Central memory CD4-positive, alpha-beta T cell (primary cell): ENCODE results near the gene CPA1.

Experiments
- DNase-seq: peaks from one replicate; pipeline ENCODE4 v3.0.0; 2022

Gene CPA1

DNA sequence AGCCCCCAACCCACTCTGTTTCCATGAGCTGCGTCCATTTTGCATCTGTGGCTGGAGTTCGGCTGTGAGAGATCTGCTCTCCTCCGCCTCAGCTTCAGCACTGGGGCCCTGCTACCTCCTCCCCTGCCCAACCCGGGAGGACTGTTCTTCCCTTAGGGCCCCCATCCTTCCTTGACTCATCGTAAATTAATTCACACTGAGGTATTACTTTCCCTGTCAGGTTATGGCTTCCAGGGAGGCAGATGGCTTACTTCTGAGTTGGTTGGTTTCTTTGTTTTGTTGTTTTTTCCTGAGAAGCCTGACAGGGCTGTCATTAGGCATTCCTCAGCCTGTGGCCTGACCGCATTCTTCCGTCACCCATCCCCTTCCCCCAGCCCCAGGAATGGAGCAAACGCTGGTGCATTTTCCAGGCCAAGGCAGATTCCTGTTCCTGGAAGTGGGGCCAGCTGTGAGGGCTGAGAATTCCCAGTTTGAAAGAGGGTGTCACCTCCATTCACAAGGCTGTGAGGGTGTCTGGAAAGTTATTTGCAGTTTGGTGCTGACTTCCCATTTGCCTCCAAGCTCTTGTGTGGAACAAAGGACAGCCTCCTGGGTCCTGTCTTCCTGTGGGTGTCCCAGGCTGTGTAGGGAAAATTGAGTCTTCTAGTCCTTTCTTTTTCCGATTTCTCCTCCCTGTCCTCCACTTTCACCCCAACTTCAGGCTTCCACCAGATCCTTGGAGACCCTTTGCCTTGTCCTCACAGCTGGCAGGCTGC, 24.0 kb upstream of the CPA1 start:
- DNase-seq = no peak

GRCh38 chr7:130356876-130357611, 23.2 kb upstream of the CPA1 start:
- DNase-seq = no peak

DNA sequence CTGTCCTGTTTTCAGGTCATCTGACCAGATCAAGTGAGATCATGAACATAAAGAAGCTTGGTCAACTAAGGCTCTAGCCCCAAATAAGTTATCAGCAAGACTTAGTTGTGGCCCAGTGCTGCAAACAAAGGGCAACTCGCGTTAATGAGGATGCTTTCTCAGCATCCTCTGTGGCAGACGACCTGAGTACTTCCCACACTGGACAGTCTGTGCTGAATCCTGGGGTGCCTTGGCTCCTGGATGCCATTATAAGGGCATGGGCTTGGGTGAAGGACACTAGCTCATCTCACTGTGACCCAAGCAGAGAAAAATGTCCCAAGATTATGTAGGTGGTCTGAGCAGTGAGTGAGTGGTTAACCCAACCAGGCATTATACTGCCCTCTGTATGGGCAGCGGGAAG, 21.8 kb upstream of the CPA1 start:
- no peak for DNase-seq

DNA sequence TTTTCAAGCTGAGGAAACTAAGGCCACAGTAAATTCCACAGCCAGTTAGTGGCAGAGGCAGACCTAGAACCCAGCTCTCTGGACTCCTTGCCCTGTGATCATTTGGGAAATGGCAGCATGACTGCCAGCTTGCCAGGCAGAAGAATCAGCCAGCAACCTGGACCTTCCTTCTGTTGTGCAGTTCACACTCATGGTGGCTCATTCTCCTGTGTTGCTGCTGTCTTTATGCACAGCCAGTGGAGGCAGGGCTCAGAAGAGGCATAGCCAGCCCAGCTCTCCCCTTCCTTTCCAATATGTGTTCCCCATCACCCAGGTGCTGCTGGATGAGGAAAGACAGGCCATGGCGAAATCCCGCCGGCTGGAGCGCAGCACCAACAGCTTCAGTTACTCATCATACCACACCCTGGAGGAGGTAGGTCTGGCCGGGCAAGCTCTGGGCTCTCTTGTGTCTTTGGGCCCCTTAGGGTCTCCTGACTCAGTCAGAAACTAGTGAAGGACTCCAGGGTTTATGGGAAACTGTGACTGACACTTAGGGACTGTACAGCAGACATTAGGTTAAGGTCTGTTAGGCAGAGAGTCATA, 20.9 kb upstream of the CPA1 start:
- DNase-seq = no peak

GRCh38 chr7:130360518-130360917, 19.8 kb upstream of the CPA1 start:
- no peak for DNase-seq

DNA sequence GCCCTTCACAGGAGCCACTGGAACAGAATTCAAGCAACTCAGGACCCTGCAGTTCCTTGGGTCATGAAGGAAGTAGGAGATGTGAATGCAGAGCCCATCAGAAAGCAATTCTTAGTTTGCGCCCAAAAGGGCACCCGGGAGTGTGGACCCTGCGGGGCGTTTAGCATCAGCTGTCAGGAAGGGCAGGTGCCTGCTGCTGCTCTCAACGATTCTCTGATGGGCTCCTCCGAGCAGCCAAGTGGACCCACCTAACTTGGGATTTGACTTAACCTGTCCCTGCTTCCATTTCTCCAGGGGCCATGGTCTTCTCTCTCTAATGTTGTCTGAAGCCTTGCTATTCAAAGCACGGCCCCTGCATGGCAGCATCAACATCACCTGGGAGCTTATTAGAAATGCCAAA, 18.6 kb upstream of the CPA1 start:
- DNase-seq = no peak

DNA sequence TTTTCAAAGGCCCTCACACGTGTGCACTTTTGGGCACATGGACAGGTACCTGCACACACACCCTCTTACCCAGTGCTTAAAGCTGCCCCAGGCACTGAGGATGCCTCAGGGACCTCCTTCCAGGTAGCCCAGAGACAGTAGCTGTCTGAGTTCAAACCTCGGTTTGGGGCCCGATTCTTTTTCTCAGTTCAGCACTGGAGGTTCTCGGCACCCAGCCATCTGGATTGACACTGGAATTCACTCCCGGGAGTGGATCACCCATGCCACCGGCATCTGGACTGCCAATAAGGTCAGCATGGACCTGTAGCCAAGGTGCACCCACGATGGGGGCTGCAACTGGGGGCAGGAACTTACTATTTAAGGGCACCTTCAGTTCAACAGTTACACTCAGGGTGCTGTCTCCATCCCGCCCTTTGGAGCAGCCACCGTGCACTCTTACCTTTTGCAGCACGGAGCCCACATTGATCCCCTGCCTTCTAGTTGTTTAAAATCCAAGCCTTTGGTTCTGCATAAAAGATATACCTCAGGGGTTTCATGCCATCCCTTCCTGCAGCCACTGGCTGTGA, 18.0 kb upstream of the CPA1 start:
- no peak for DNase-seq

- no peak for DNase-seq
Observed at GRCh38 chr7:130363026-130363847, 17.1 kb upstream of the CPA1 start.

DNA sequence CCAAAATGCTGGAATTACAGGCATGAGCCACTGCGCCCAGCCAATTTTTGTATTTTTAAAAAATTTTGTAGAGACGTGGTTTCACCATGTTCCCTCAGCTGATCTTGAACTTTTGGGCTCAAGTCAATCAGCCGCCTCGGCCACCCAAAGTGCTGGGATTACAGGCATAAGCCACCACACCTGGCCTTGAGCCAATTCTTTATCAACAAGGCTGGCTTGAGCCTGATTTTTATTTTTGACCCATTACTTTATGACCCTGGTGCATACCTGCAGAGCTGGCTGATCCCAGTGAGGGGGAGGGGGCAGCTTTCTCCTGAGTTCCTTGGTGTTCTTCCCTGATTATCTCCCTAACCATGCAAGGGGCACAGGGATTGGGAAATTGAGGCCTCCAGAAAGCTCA, 15.8 kb upstream of the CPA1 start:
- DNase-seq = no peak

DNA sequence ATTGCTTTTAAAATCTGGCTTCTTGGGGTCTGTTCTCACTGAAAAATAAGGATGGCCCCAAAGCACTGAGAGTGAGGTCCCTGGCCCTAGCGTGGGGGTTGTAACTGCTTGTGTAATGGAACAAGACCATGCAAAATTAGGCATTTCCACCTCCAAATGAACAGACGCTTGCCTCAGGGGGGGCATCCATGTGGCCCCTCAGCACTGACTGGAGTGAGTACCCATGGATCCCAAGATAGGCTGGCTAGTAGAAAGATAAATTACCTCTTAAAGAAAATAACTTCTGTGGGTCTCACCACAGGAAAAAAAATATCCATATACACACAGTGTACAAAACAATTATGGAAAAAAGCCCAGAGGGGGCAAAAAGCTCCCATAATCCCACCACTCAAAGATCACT, 15.2 kb upstream of the CPA1 start:
- DNase-seq = no peak

- no peak for DNase-seq
Observed at GRCh38 chr7:130365511-130366441, 14.5 kb upstream of the CPA1 start.

GRCh38 chr7:130366564-130366963, 13.7 kb upstream of the CPA1 start:
- DNase-seq = no peak

- DNase-seq = peak; percentile 60
Observed at GRCh38 chr7:130367088-130367755, 13.1 kb upstream of the CPA1 start.

DNA sequence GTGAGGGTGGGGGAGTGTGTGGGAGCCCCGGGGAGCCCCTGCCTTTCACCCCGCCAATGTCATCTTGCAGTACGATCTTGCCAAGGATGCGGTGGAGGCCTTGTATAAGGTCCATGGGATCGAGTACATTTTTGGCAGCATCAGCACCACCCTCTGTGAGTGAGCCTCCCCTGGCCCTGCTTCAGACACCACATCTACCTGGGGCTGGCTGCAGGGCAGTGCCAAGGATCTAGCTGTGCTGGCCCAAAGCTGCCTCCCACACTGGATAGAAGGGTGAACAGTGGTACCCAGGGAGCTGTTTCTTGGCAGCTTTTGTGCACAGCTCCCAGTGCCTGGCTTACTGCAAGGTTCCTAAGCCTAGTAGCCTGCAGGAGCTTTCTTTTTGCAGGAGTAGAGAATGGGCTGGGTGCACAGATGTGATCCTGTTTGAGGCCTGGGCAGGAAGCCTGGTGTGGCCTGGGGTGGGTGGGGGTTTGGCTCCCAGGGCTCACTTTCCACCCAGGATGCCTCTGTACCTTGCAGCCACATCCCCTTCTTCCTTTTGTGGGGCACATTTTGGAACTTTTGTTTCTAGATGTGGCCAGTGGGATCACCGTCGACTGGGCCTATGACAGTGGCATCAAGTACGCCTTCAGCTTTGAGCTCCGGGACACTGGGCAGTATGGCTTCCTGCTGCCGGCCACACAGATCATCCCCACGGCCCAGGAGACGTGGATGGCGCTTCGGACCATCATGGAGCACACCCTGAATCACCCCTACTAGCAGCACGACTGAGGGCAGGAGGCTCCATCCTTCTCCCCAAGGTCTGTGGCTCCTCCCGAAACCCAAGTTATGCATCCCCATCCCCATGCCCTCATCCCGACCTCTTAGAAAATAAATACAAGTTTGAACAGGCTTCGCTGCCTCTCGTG, 12.2 kb upstream of the CPA1 start:
- DNase-seq = no peak

- no peak for DNase-seq
Observed at GRCh38 chr7:130369110-130369711, 11.1 kb upstream of the CPA1 start.

- DNase-seq = no peak
Observed at GRCh38 chr7:130369831-130370550, 10.3 kb upstream of the CPA1 start.

- DNase-seq = no peak
Observed at GRCh38 chr7:130371046-130371445, 9.2 kb upstream of the CPA1 start.

GRCh38 chr7:130372402-130373165, 7.7 kb upstream of the CPA1 start:
- no peak for DNase-seq
